ENCODE results near the gene OR5AU1. TPM values are rescaled to one million over a fixed set of nuclear protein-coding genes. Genes with fewer than 3 reads are reported as not detected.
"Not testable (repeated sequence)": the region's sequence is repeated elsewhere in the genome, so short reads cannot be mapped to it uniquely, and the experiment has no call there.

The OR5AU1 gene
- total and polyA plus RNA-seq, 5 donors from 2014 or later = not detected

DNA sequence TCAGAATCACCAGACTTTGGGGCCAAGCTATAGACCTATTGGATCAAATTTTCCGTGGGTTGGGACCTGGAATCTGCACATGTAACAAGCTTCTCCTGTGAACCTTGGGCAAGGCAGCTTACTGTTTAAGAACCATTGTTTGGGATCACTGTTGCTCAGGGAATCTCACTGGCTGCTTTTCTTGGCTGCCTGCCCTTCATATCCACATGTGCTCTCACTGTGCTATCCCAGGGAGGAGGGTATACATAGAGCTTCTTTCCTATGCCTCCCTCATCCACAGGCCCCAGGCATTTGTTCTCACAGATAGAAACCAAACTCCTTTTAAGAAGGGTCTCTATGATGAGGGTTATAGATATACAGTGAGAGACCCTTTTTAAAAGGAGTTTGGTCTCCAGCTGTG lies 9.8 kb upstream of the OR5AU1 start:
- not testable (repeated sequence) for H3K9me3 Mint-ChIP-seq, H3K4me1 Mint-ChIP-seq
- H3K27me3 Mint-ChIP-seq = peaks cover 37% of the 10 kb centered on the region

DNA sequence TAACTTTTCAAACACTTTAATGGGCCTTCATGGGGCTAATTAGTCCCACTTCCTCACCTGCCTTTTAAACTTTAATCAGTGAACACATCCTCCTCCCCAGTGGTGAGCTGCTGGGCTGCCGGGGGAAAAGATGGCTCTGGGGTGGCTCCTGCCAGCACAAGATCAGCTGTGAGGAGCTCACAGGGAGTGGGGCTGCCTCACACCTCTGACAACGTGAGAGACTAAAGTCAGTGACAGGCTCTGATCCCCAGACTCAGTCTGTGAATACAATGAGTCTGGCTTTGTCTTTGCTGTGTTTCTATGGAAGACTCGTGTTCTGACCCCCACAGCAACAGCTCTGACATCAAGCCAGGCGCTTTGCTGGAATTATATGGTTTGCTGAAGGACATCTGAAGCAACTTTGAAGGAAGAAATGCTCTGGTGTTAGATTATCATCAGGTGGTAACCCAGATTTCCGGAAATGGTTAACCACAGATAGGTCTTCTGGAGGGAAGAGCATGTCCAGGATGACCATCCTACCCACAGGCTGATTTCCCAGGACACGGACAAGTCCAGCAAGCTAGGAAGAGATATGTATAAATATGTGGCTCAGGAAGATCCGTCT lies 9.2 kb upstream of the OR5AU1 start:
- H3K27ac Mint-ChIP-seq; H3K27ac ChIP-seq (ENCODE audit: insufficient read depth, low read length, poor library complexity, severe bottlenecking); H3K36me3 Mint-ChIP-seq; H3K36me3 ChIP-seq (ENCODE audit: control insufficient read depth, insufficient read depth, low read length); H3K4me1 Mint-ChIP-seq; ATAC-seq (ENCODE audit: low read depth in 2 of 2); H3K9me3 ChIP-seq (ENCODE audit: control insufficient read depth in 2 of 2, low read length in 2 of 2); DNase-seq; H3K4me3 Mint-ChIP-seq; H3K4me1 ChIP-seq (ENCODE audit: control insufficient read depth, insufficient read depth, low read length, poor library complexity, severe bottlenecking); H3K4me3 ChIP-seq (ENCODE audit: low read depth, low read length); H3K9me3 Mint-ChIP-seq; H3K27me3 ChIP-seq (ENCODE audit: control insufficient read depth, insufficient read depth, low read length): not testable (repeated sequence)
- peaks cover 37% of the 10 kb centered on the region for H3K27me3 Mint-ChIP-seq

More for the DNA sequence above, 9.8 kb upstream of the OR5AU1 start:
- H3K4me1 ChIP-seq (ENCODE audit: control insufficient read depth, insufficient read depth, low read length, poor library complexity, severe bottlenecking); ATAC-seq (ENCODE audit: low read depth in 2 of 2); H3K9me3 ChIP-seq (ENCODE audit: control insufficient read depth in 2 of 2, low read length in 2 of 2); H3K36me3 ChIP-seq (ENCODE audit: control insufficient read depth, insufficient read depth, low read length); H3K27me3 ChIP-seq (ENCODE audit: control insufficient read depth, insufficient read depth, low read length); H3K4me3 ChIP-seq (ENCODE audit: low read depth, low read length); H3K4me3 Mint-ChIP-seq; DNase-seq; H3K27ac ChIP-seq (ENCODE audit: insufficient read depth, low read length, poor library complexity, severe bottlenecking); H3K36me3 Mint-ChIP-seq; H3K27ac Mint-ChIP-seq: not testable (repeated sequence)

DNA sequence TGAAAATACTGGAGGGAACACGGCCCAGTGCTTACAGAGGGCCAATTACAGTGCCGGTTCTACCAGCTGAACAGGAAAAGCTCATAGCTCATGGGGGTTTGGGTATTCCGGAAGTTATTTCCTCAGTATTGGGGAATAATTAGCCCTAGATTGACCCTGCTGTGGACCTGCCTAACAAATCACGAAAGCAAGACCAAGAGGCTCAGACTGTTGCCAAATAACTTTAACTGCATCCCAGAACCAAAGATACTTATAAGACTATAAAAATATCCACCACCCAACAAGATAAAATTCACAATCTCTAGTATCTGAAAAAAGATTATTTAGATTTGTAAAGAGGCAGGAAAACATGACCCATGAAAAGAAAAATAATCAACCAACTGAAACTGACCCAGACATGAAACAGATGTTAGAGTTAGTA lies 8.0 kb upstream of the OR5AU1 start:
- Histone ChIP-seq H3K27me3 (ENCODE audit: control insufficient read depth, insufficient read depth, low read length) (peaks cover 7% of the 10 kb centered on the region), H3K4me3 (ENCODE audit: low read depth, low read length) (no peak overlapping the region), H3K4me1 (ENCODE audit: control insufficient read depth, insufficient read depth, low read length, poor library complexity, severe bottlenecking) (no peaks in the 10 kb centered on the region), H3K9me3 (ENCODE audit: control insufficient read depth in 2 of 2, low read length in 2 of 2) (no peaks in the 10 kb centered on the region), H3K36me3 (ENCODE audit: control insufficient read depth, insufficient read depth, low read length) (no peaks in the 10 kb centered on the region), H3K27ac (ENCODE audit: insufficient read depth, low read length, poor library complexity, severe bottlenecking) (no peak overlapping the region)
- Mint-ChIP-seq H3K9me3 (peaks cover 0 to 2% (median 0%) of the 10 kb centered on the region in 7 donors), H3K4me1 (no peaks in the 10 kb centered on the region), H3K27ac (no peak overlapping the region), H3K36me3 (no peaks in the 10 kb centered on the region), H3K4me3 (no peak overlapping the region), H3K27me3 (peaks cover 32% of the 10 kb centered on the region)
- no peak for ATAC-seq (ENCODE audit: low read depth in 2 of 2)
- no peak for DNase-seq

DNA sequence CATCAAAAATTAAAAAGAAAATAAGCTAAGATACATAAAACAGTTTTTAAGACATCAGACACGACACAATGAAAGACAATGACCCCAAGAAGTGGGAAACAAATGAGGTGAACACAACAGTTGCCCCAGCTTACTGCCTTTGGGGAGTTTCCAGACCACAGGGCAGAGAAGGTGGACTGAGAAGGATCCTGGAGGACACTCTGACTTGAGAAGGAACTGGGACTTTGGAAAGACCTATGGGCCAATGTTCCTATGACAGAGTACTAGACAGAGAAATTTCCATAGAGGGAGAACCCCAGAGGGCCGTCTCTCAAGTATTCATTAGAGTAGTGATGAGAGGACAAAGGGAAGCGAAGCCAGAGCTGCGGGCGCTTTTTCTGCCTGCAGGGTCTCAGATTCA lies 6.2 kb upstream of the OR5AU1 start:
- DNase-seq = no peak
- no peaks in the 10 kb centered on the region for H3K36me3 Mint-ChIP-seq
- Histone ChIP-seq H3K9me3 (ENCODE audit: control insufficient read depth in 2 of 2, low read length in 2 of 2) (no peaks in the 10 kb centered on the region), H3K36me3 (ENCODE audit: control insufficient read depth, insufficient read depth, low read length) (no peaks in the 10 kb centered on the region), H3K4me3 (ENCODE audit: low read depth, low read length) (no peak overlapping the region), H3K27ac (ENCODE audit: insufficient read depth, low read length, poor library complexity, severe bottlenecking) (no peak overlapping the region), H3K4me1 (ENCODE audit: control insufficient read depth, insufficient read depth, low read length, poor library complexity, severe bottlenecking) (no peaks in the 10 kb centered on the region), H3K27me3 (ENCODE audit: control insufficient read depth, insufficient read depth, low read length) (peaks cover 13% of the 10 kb centered on the region)
- no peak overlapping the region for H3K27ac Mint-ChIP-seq
- no peaks in the 10 kb centered on the region for H3K4me1 Mint-ChIP-seq
- H3K9me3 Mint-ChIP-seq = peaks cover 0 to 2% (median 0%) of the 10 kb centered on the region in 7 donors
- no peak for ATAC-seq (ENCODE audit: low read depth in 2 of 2)
- H3K27me3 Mint-ChIP-seq = peaks cover 38% of the 10 kb centered on the region
- H3K4me3 Mint-ChIP-seq = no peak overlapping the region

DNA sequence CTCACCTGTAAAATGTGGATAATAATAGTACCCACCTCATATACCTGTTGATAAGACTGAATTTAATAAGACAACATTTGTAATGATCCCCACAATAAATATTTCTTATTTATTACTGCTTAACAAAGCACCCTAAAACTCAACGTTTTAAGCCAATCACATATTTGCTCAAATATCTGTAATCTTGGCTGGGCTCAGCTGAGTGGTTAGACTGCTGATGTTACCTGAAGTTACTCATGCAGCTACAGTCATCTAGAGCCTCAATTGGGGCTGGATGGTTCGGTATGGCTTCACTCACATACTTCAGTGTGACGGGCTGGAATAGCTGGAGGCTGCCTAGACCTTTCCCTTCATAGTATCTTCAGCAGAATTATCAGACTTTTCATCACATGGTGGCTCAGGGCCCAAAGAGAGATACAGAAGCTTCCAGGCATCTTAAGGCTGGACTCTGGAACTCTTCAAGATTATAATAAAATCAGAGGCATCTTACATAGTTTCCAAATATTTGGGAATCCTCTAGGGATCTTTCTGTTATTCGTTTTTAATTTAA lies 4.3 kb upstream of the OR5AU1 start:
- H3K27ac Mint-ChIP-seq = no peak overlapping the region
- no peak for ATAC-seq (ENCODE audit: low read depth in 2 of 2)
- H3K27me3 Mint-ChIP-seq = peaks cover 40% of the 10 kb centered on the region

DNA sequence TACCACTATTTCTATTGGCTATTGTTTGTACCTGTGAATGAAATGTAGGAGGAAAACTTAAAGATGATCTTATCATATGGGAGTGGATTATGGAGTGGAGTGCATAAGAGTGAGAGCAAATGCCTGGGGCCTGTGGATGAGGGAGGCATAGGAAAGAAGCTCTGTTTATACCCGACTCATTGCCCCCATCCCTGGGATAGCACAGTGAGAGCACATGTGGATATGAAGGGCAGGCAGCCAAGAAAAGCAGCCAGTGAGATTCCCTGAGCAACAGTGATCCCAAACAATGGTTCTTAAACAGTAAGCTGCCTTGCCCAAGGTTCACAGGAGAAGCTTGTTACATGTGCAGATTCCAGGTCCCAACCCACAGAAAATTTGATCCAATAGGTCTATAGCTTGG lies 2.3 kb upstream of the OR5AU1 start:
- H3K36me3 ChIP-seq (ENCODE audit: control insufficient read depth, insufficient read depth, low read length); H3K9me3 ChIP-seq (ENCODE audit: control insufficient read depth in 2 of 2, low read length in 2 of 2); H3K27ac ChIP-seq (ENCODE audit: insufficient read depth, low read length, poor library complexity, severe bottlenecking); H3K4me3 ChIP-seq (ENCODE audit: low read depth, low read length); DNase-seq; H3K9me3 Mint-ChIP-seq; H3K36me3 Mint-ChIP-seq; H3K4me3 Mint-ChIP-seq; ATAC-seq (ENCODE audit: low read depth in 2 of 2); H3K4me1 ChIP-seq (ENCODE audit: control insufficient read depth, insufficient read depth, low read length, poor library complexity, severe bottlenecking); H3K4me1 Mint-ChIP-seq; H3K27ac Mint-ChIP-seq: not testable (repeated sequence)
- H3K27me3 Mint-ChIP-seq = peaks cover 42% of the 10 kb centered on the region
- H3K27me3 ChIP-seq (ENCODE audit: control insufficient read depth, insufficient read depth, low read length) = peaks cover 22% of the 10 kb centered on the region

More for the DNA sequence above, 4.3 kb upstream of the OR5AU1 start:
- Histone ChIP-seq H3K4me3 (ENCODE audit: low read depth, low read length) (no peak overlapping the region), H3K27ac (ENCODE audit: insufficient read depth, low read length, poor library complexity, severe bottlenecking) (no peak overlapping the region), H3K36me3 (ENCODE audit: control insufficient read depth, insufficient read depth, low read length) (no peaks in the 10 kb centered on the region), H3K4me1 (ENCODE audit: control insufficient read depth, insufficient read depth, low read length, poor library complexity, severe bottlenecking) (no peaks in the 10 kb centered on the region), H3K9me3 (ENCODE audit: control insufficient read depth in 2 of 2, low read length in 2 of 2) (no peaks in the 10 kb centered on the region), H3K27me3 (ENCODE audit: control insufficient read depth, insufficient read depth, low read length) (peaks cover 20% of the 10 kb centered on the region)
- no peaks in the 10 kb centered on the region for H3K36me3 Mint-ChIP-seq
- H3K9me3 Mint-ChIP-seq = peaks cover 0 to 2% (median 0%) of the 10 kb centered on the region in 7 donors
- H3K4me3 Mint-ChIP-seq = no peak overlapping the region
- DNase-seq = no peak
- H3K4me1 Mint-ChIP-seq = peaks cover 0 to 3% (median 0%) of the 10 kb centered on the region in 4 donors

DNA sequence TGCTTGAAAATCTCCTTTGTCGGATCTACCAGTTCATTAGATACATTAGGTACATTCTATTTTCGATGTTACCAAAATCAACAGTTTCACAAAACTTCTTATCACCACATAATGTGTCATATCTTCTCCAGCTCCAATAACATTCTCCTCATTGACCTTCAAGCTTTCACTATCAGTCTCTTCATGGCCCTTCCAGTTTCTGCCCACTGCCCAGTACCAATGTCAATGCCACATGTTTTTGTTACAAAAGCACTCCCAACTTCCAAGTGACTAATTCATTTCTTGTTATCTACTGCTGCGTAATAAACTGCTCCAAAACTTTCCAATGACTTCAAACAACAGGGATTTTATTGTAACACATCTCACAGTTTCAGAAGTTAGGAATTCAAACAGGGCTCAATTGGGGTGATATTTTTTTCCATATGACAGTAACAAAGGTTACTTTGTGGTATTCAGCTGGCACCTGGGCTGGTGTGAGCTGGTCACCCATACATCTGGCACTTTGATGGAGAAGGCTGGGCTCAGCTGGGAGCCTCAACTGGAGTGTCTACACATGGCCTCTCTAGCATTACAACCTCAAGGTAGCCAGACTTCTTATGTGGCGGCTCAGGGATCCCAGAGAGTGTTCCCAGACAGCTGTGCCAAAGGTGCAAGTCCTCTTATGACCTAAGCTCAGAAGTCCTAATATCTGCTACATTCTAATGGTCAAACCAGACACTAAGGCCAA lies 6.1 kb downstream of the OR5AU1 start:
- Histone ChIP-seq H3K4me3 (ENCODE audit: low read depth, low read length) (no peak overlapping the region), H3K4me1 (ENCODE audit: control insufficient read depth, insufficient read depth, low read length, poor library complexity, severe bottlenecking) (no peaks in the 10 kb centered on the region), H3K27me3 (ENCODE audit: control insufficient read depth, insufficient read depth, low read length) (peaks cover 5% of the 10 kb centered on the region), H3K27ac (ENCODE audit: insufficient read depth, low read length, poor library complexity, severe bottlenecking) (no peak overlapping the region), H3K9me3 (ENCODE audit: control insufficient read depth in 2 of 2, low read length in 2 of 2) (peaks cover 9 to 11% of the 10 kb centered on the region in 2 experiments), H3K36me3 (ENCODE audit: control insufficient read depth, insufficient read depth, low read length) (no peaks in the 10 kb centered on the region)
- no peaks in the 10 kb centered on the region for H3K36me3 Mint-ChIP-seq
- H3K27ac Mint-ChIP-seq = no peak overlapping the region
- H3K4me3 Mint-ChIP-seq = no peak overlapping the region
- no peaks in the 10 kb centered on the region for H3K4me1 Mint-ChIP-seq
- ATAC-seq (ENCODE audit: low read depth in 2 of 2) (no peak), DNase-seq (no peak)
- H3K27me3 Mint-ChIP-seq = peaks cover 36% of the 10 kb centered on the region
- H3K9me3 Mint-ChIP-seq = peaks cover 0 to 18% (median 4%) of the 10 kb centered on the region in 7 donors

Data from CD4-positive, CD25-positive, alpha-beta regulatory T cell (primary cell).